NCI-H2029 treated with DMSO at 0.1 percent for 48 hours (cell line): Measurements from ENCODE around the gene TTBK1.
A peak's percentile ranks its signal among the peaks of the same experiment; 100 is the strongest.

ENCODE experiments used
- DNase-seq: peaks from one replicate; lab custom pipeline; 2025; lab: John Stamatoyannopoulos, UW

The TTBK1 gene

DNA sequence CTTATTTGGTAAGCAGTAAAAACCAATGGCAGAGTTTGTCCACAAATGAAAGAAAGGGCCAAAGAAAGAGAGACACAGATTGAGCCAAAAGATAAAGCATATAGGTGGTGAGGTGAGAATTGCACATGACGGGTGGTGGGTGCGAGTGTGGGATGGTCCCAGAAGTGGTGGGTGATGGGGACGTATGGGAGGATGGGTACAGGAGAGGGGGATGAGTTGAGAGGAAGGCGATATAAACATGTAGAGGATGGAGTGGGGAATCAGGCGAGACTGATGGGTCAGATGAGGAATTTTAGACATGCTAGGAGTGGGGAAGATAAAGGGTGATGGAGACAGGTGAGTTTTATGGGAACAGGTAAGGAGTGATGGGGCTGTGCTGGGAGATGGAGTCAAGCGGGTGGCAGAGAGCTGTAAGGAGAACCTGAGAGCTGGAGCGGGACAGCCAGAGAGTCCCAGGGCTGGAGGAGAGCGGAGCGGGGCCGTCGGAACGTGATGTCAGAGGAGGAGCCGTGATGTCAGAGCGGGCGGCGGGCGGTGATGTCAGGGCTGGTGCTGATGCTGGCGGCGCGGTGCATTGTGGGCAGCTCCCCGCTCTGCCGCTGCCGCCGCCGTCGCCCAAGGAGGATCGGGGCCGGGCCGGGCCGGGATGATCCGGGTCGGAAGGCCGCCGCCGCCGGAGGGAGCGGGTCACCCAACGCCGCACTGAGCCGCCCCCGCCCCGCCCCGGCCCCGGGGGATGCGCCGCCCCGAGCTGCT lies at the start of gene TTBK1:
Gene TTBK1, plus strand, starts transcription at position 574 of the 756 bp plus-strand sequence. CDS start 3,180 bp downstream, outside the sequence.
- no peak for DNase-seq

DNA sequence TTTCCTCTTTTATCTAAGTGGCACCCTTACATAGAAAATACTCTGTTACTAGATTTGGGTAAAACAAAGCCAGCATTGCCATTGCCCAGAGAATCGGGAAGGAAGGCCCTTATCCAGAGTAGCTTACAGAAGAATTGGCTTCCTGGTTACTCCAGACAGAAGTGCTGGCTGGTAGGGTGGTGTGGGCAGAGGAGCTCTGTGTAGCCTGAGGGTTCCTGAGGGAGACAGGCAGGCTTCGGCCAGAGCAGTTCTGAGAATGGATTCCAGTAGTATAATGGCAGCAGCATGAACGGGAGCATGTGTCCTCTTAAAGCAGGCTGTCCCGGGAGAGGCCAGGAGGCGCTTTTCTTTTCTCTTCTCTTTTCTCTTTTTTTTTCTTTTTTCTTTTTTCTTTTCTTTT lies 49.4 kb upstream of the TTBK1 start:
- DNase-seq, result no peak

DNA sequence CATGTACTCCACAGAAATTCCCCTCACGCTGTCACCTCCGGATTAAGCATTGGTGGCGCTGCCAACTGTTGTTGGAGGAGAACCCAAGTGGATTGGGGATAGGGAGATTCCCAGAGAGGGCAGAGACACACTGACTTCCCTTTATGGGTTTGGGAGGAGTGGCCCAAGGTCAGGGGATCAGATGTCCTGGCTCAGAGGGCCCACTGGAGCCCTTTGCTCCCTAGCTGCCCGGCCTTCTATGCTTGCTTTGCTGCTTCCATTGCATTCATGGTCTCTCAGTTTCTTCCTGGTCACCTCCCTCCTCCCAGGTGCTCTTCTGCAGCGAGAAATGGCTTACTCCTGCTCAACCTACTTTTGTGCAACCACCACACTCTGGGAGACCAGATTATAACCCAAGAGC lies 46.9 kb upstream of the TTBK1 start:
- no peak for DNase-seq

DNA sequence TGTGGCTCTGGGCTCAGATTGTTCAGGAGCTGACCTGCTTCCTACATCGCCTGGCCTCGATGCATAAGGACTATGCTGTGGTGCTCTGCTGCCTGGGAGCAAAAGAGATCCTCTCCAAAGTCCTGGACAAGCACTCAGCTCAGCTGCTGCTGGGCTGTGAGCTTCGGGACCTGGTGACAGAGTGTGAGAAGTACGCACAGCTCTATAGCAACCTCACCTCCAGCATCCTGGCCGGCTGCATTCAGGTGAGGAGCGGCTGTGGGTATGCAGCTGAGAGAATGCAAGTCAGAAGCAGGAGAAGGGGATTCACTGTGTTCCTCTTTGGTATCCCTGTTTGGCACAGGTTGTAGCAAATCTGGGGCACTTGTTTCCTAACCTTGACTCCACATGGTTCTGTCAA lies 43.4 kb upstream of the TTBK1 start:
- DNase-seq, result no peak

DNA sequence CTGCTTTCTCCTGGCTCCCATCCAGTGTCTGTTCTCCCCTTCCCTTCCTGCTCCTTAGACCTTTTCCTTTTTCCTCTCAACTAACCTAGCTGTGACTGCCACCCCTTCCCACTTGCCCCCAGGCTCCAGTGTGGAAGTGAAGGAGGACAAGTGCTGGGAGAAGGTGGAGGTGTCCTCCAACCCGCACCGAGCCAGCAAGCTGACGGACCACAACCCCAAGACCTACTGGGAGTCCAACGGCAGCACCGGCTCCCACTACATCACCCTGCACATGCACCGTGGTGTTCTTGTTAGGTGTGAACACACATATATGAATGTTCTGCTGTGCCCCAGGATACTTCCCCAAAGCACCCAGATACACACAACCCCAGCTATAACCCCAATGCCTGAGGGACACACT lies 42.7 kb upstream of the TTBK1 start:
- DNase-seq, result no peak

DNA sequence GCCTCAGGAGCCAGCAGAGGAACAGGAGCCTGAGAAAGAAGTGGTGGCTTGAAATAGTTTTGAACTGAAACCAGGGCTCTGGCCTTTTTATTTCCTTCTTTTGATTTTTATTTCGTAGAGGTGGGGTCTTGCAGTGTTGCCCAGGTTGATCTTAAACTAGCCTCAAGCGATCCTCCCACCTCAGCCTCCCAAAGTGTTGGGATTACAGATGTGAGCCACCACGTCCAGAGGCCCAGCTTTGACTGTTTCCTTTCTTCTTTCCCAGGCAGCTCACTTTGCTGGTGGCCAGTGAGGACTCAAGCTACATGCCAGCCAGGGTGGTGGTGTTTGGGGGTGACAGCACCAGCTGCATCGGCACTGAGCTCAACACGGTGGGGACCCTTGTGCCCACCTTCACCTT lies 40.8 kb upstream of the TTBK1 start:
- DNase-seq, result no peak

DNA sequence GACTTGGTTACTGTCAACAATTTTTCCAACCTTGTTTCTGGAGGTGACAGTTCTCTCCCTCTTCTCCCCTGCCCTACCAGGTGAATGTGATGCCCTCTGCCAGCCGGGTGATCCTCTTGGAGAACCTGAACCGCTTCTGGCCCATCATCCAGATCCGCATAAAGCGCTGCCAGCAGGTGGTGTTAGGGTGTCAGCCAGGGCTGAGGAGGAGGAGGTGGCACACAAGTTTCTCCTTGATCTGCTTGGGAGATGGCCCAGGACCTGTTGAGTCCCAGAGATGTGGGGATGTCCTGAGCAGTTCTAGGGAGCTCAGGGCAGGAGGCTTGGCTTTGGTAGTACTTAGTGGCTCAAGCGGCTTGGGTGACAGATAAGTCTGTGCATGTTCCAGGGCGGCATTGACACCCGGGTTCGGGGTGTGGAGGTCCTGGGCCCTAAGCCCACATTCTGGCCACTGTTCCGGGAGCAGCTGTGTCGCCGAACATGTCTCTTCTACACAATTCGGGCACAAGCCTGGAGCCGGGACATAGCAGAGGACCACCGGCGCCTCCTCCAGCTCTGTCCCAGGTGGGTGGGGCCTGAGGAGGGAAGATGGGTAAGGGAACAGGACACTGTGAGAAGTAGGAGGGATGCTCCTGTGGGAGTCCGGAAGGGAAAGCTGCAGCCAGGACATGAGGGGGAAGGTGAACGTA lies 40.1 kb upstream of the TTBK1 start:
- no peak for DNase-seq

DNA sequence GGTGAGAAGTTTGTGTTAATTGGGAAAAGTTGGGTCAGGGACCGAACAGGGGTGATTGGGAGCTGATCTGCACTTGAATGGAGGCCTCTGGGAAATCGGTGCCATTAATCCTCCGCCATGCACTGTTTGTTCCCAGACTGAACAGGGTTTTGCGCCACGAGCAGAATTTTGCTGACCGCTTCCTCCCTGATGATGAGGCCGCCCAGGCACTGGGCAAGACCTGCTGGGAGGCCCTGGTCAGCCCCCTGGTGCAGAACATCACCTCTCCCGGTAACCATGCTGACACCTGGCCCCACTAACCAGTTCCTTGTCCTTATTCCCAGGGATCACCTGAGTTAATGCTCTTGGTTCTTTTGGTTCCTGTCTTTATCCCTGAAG lies 39.6 kb upstream of the TTBK1 start:
- DNase-seq, result no peak

DNA sequence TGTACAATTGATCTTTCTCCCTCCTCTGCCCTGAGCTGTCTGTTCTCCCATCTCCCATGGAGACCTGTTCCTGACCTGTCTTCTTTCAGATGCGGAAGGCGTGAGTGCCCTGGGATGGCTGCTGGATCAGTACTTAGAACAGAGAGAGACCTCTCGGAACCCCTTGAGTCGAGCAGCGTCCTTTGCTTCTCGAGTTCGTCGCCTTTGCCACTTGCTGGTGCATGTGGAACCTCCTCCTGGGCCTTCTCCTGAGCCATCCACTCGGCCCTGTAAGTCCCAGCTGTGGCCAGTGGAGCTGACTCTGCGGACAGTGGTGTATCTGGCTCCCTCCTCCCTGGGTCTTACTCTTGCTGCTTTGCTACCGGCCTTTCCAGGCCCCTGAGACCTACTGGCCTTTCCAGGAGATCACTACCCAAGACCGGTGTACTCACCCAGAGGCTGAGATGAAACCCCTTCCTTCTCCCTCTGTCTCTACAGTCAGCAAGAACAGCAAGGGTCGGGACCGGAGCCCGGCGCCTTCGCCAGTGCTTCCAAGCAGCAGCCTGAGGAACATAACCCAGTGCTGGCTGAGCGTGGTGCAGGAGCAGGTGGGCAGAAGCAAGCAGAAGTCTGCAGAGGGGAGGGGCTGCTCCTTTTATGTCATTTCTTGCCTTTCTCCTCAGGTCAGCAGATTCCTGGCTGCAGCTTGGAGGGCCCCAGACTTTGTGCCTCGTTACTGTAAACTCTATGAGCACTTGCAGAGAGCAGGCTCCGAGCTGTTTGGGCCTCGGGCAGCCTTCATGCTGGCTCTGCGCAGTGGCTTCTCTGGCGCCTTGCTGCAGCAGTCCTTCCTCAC lies 38.8 kb upstream of the TTBK1 start:
- DNase-seq, result no peak

DNA sequence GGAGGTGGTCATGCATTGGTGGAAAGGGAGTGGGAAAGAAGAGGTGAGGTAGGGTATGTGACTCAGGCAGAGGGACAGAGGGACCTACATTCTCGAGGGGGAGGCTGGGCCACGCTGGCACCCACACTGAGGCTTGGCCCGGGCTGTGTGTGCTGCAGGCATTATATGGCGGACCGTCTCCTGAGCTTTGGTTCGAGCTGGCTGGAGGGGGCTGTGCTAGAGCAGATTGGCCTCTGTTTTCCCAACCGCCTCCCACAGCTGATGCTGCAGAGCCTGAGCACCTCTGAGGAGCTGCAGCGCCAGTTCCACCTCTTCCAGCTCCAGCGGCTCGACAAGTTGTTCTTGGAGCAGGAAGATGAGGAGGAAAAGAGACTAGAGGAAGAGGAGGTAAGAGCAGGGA lies 37.4 kb upstream of the TTBK1 start:
- DNase-seq, result no peak

DNA sequence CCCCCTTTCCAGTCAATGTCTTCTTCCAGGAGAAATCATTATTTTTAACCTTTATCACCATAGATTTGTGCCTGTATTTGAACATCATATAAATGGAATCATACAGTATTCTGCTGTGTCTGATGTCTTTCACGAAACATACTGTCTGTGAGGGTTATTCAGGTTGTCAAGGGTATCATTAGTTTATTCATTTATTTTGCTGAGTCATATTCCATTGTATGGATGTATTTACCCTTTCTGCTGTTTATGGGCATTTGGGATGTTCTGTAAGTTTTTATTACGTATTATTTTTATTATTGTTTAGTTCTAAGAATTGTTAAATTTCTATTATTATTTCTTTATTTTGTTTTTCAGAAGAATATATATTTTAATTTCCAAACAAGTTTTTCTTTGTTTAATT lies 36.0 kb upstream of the TTBK1 start:
- no peak for DNase-seq

DNA sequence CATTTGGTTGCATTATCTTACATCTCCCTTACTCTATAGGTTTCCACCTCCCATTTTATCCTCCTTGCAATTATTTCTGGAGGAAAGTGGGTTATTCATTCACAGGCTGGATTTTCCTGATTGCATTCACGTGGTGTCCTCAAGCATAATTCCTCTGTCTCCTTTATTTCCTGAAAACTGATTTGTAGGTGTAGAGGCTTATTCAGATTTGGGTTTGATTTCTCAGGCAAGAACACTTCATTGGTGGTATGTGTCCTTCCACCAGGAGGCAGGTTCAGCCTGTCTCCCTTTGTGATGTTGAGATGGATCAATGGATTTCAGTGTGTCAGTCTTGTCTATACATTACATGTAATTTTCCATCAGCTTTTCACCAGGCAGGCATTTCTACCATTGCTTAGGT lies 31.3 kb upstream of the TTBK1 start:
- no peak for DNase-seq

DNA sequence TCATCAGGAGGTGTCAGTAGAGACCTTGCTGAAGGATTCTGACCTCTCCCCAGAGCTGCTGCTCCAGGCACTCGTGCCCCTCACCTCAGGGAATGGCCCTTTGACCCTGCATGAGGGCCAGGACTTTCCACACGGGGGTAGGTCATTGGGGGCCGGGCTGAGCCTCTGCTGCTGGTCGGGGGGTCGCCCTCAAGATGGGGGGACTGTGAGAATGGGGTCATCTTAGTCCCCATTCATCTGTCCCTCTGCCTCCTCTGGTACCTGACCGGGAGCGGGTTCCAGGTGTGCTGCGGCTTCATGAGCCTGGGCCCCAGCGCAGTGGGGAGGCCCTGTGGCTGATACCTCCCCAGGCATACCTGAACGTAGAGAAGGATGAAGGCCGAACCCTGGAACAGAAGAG lies 29.9 kb upstream of the TTBK1 start:
- DNase-seq, result no peak

DNA sequence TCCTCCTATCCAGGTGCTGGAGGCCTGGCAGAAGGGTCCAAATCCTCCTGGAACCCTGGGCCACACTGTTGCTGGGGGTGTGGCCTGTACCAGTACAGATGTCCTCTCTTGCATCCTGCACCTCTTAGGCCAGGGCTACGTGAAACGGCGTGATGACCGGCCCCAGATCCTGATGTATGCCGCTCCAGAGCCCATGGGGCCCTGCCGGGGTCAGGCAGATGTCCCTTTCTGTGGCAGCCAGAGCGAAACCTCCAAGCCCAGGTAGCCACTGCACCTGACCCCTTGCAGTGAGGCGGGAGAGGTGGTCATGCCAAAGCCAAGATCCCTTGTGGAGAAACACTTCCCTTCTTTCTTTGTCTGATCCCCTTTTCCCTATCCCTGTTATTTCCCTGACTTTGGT lies 28.2 kb upstream of the TTBK1 start:
- no peak for DNase-seq

DNA sequence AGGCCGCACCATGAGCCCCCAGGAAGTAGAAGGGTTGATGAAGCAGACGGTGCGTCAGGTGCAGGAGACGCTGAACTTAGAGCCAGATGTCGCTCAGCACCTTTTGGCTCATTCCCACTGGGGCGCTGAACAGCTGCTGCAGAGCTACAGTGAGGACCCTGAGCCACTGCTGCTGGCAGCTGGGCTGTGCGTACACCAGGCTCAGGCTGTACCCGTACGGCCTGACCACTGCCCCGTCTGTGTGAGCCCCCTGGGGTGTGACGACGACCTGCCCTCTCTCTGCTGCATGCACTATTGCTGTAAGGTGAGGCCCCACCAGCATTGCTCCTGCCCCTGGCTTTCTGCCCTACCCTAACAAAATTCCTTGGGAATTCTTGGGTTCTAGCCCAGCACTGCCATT lies 27.1 kb upstream of the TTBK1 start:
- DNase-seq, result no peak

DNA sequence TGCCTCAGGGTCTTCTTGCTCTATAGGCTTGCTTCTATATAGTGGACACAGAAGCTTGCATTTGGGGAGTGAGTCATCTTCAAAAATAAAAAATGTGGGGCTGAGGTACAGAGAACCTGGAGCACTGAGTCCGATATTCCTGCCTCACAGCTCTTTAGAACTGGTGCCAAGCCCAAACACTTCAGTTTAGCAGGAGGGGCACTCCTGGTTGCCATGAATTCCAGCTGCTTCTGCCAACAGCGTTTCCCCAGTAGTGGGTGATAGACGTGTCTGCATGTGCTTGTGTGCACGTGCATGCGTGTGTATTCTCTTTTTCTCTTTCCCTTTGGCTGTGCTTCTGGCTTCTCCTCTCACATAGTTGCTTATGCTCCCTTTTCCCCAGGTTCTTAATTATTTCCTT lies 25.9 kb upstream of the TTBK1 start:
- peak; percentile 87 for DNase-seq

DNA sequence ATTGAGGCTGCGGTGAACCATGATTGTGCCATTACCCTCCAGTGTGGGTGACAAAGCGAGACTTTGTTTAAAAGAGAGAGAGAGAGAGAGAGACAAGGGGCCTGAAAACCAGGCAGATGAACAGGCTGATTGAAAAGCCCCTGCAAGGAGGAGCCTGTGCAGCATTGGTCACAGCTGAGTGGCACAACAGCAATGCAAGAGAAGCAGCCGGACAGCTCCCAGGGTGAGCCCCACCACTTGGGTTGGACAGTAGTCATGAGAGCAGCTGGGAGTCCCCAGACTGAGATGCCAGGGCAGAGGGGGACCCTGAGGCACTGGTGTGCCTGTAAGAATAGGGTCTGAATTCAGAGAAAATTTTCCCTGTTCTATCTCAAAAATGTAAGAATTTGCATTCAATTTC lies 24.2 kb upstream of the TTBK1 start:
- DNase-seq, result no peak

DNA sequence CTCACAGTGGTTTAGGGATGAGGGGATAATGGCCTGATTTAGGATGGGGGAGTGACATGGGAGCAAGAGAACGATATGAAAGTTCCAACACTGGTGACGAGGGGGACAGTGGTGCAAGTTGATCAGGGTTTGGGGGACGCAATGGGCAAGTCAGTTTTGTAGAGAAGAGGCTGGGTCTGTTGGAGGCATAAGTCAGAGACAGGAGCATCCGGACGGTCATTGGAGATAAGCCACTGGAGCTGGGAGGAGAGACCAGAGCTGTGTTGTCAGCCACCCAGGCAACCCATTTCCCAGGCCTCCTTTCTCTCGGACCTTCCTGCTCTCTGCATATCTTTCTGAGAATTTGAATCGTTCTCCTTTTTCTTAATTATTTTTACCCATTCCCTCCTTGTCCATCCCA lies 23.5 kb upstream of the TTBK1 start:
- DNase-seq, result no peak

DNA sequence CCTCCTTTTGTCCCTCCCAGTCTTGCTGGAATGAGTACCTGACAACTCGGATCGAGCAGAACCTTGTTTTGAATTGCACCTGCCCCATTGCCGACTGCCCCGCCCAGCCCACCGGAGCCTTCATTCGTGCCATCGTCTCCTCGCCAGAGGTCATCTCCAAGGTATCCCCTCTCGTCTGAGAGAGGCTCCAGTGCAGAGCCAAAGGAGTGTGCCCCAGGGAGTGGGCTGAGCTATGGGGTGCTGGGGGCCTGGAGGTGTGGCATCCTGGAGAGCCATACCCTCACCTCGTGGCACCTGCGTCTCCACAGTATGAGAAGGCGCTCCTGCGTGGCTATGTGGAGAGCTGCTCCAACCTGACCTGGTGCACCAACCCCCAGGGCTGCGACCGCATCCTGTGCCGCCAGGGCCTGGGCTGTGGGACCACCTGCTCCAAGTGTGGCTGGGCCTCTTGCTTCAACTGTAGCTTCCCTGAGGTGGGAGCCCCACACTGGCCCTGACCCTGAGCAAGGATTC lies 22.8 kb upstream of the TTBK1 start:
- DNase-seq, result no peak

DNA sequence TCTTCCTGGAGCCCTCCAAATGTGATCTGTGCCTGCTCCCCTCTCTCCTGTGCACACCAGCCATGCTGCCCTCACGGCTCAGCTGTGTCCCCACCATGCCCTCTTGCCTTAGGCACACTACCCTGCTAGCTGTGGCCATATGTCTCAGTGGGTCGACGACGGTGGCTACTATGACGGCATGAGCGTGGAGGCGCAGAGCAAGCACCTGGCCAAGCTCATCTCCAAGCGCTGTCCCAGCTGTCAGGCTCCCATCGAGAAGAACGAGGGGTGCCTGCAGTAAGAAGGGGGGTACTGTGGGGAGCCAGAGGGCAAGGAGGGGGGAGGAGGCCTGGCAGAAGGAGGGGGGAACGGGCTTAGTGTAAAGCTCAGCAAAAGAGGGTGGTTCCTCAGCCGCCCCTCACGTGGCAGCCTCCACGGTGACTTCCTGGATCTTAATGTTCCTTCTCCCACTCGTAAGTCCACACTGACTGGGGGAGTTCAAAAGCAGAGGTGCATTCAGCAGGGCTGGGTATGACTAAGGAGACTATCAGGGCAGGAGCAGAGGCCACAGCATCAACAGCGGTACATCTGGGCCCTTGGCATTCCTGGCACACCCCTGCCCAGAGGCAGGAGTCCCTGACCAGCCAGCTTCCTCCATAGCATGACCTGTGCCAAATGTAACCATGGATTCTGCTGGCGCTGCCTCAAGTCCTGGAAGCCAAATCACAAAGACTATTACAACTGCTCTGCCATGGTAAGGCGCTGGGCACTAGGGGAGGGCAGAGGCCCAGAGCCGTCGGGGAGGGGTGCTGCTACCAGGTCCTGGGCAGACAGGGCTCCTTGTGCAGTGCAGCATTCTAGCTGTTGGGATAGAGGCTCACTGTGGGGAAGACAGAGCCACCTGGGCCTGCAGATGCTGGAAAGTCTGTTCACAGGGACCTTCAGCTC lies 22.0 kb upstream of the TTBK1 start:
- DNase-seq, result no peak

DNA sequence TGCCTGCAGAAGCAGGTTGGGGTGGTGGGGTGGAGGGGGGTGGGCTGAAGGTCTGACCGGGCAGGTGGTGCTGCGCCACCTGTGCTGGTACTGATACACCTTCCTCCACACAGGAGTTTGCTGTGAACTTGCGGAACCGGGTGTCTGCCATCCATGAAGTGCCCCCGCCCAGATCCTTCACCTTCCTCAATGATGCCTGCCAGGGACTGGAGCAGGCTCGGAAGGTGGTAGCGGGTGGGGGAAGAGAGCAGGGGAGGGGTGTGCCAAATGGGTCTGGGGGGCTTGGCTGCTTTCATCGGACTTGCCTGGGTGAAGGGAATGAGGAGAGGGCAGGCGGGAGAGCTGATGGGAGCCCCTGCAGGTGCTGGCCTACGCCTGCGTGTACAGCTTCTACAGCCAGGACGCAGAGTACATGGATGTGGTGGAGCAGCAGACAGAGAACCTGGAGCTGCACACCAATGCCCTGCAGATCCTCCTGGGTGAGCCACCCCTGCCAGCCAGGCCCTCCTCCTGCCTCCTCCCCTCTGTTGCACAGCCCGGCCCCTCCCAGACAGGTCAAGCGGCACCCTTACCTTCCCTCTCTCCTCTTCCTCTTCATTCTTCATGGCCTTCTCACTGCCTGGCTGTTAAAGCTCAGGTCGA lies 20.7 kb upstream of the TTBK1 start:
- no peak for DNase-seq
